ENCODE data around the gene BLM.
"Not testable (repeated sequence)": the region's sequence is repeated elsewhere in the genome, so short reads cannot be mapped to it uniquely, and the experiment has no call there.

BLM gene

DNA sequence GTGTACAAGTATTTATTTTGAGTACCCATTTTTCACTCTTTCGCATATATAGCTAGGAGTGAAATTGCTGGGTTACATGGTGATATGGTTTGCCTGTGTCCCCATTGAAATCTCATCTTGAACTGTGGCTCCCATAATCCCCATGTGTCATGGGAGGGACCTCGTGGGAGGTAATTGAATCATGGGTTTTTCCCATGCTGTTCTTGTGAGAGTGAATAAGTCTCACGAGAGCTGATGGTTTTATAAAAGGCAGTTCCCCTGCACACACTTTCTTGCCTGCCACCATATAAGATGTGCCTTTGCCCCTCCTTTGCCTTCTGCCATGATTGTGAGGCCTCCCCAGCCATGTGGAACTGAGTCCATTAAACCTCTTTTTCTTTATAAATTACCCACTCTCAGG is 23.4 kb downstream of the BLM start:
- not testable (repeated sequence) for DNase-seq (ENCODE audit: low spot score)

DNA sequence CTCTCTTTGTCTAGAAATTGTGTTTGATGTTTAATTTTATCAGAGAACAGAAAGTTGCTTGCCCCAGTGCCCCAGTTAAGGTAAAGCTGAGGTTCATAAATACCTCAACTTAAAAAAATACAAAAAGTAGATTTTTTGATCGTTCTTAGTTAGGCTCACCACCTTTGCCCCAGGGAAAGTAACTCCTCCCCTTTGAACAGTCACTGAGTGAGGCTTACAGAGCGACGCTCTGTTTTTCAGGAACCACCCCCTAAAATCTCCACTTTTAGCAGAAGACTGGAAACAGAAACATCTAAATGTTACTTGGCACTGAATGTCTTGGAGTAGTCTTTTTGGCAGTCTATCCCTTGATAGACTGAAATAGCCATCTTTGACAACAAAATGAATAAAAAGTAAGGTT is 24.9 kb downstream of the BLM start:
- DNase-seq (ENCODE audit: low spot score) = no peak

DNA sequence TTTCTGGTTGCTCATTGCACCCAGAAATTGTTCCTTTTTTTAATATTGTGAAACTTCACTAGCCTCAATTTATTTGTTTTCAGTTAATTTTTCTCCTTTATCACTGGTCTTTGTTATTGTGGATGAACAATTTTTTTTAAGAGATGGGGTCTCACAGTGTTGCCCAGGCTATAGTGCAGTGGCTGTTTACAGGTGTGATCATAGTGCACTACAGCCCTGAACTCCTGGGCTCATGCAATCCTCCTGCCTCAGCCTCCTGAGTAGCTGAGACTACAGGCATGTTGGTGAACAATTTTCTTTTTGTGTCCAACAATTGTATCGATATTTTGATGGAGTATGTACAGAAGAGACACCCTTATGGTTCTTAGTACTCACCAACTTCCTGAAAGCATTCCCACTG is 26.3 kb downstream of the BLM start:
- DNase-seq (ENCODE audit: low spot score) = no peak

DNA sequence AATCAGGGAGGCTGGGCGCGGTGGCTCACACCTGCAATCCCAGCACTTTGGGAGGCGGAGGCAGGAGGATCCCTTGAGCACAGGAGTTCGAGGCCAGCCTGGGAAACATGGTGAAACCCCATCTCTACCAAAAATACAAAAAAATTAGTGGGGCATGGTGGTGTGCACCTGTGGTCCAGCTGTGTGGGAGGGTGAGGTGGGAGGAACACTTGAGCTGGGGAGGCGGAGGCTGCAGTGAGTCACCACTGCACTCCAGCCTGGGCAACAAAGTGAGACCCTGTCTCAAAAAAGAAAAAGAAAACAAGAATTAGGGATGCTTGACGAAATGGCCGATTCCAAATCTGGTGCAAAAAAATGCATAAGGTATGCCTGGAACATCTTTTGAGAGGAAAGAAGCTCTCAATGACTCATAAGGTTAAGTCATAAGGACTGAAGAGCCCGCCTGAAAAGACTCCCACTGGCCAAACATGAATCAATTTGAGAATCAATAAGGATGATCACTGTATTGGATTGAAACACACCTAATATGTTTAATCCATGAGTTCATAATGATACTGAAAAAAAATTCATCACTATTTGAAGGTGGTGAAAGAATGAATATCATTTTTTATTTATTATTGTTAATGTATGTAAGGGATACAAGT is 27.7 kb downstream of the BLM start:
- DNase-seq (ENCODE audit: low spot score) = no peak

DNA sequence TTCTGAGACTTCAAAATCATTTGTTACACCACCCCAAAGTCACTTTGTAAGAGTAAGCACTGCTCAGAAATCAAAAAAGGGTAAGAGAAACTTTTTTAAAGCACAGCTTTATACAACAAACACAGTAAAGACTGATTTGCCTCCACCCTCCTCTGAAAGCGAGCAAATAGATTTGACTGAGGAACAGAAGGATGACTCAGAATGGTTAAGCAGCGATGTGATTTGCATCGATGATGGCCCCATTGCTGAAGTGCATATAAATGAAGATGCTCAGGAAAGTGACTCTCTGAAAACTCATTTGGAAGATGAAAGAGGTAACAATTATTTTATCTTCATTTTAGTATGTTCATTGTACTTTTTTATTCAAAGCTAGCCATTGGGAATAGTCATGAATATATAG is 32.6 kb downstream of the BLM start:
- no peak for DNase-seq (ENCODE audit: low spot score)

DNA sequence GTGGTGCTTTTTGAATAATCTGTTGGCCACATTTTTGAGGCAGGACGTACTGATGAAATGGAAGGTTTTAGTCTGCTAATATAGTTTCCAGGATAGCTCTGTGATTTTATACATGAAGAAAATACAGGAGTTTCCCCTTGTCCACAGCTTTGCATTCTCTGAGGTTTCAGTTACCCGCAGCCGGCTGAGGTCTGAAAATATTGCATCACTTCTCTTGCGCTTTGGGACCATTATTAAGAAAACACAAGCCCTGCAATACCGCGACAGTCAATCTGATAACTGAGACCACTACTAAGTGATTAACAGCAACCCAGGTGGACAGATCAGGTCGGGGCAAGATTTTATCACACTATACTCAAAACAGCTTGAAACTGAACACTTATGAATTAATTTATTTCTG is 33.0 kb downstream of the BLM start:
- DNase-seq (ENCODE audit: low spot score) = no peak

DNA sequence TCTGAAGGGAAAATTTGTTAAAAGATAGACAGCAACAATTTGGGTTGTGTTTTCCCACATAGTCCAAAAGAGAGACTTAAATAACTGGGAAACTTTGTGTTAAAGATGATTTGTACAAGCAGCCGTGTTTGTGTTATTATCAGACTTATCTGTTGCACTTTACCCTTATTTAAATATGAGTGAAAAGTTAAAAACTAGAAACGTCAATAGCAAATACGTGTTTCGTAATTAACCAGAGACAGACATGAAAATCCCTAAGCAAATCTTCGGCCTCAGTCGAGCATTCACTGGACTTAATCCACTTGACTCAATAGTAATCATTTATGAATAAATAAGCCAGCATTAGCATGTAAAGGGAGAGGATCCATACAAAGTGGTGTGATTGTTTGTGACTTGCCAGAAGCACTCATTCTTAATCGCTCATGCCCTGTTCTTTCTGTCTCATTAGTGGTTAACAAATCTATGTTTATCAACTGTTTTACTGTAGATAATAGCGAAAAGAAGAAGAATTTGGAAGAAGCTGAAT is 34.2 kb downstream of the BLM start:
- no peak for DNase-seq (ENCODE audit: low spot score)

DNA sequence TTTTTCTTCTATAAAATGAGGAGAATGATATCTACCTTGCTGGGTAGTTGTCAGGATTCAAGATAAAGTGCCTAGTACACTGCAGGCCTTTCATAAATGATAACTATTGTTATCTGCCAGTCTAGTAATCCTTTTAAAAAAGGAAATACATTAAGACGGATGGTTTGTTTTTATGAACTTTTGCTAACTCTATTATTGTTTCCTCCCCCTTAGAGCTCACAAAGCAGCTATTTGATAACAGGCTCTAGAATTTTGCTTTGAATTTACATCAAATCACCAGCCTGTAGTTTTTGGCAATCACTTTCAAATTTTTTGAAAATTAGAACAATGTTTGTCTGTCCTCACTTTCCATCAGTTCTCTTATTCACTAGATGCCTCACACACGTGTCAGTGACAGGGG is 39.8 kb downstream of the BLM start:
- DNase-seq (ENCODE audit: low spot score) = no peak

DNA sequence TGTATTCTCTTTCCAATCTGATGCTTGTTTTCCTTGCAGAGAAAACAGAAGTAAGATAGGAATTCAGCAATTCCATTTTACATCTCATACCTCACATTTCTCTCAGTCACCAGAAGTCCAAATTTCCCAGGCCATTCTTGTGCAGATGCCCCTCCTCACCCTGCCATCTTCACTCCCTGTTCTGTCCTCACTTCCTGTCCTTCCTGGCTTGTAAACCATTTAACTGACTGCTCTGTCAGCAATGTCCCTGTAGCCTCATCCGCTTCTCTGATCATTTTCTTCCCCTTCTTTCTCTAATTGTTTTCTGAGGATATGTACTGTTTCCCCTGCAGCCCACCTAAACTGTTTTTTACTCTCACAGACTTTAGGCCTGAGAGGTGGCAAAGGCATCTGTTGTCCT is 40.3 kb downstream of the BLM start:
- no peak for DNase-seq (ENCODE audit: low spot score)

DNA sequence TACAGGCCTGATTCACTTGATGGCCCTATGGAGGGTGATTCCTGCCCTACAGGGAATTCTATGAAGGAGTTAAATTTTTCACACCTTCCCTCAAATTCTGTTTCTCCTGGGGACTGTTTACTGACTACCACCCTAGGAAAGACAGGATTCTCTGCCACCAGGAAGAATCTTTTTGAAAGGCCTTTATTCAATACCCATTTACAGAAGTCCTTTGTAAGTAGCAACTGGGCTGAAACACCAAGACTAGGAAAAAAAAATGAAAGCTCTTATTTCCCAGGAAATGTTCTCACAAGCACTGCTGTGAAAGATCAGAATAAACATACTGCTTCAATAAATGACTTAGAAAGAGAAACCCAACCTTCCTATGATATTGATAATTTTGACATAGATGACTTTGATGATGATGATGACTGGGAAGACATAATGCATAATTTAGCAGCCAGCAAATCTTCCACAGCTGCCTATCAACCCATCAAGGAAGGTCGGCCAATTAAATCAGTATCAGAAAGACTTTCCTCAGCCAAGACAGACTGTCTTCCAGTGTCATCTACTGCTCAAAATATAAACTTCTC is 43.6 kb downstream of the BLM start:
- DNase-seq (ENCODE audit: low spot score) = no peak

DNA sequence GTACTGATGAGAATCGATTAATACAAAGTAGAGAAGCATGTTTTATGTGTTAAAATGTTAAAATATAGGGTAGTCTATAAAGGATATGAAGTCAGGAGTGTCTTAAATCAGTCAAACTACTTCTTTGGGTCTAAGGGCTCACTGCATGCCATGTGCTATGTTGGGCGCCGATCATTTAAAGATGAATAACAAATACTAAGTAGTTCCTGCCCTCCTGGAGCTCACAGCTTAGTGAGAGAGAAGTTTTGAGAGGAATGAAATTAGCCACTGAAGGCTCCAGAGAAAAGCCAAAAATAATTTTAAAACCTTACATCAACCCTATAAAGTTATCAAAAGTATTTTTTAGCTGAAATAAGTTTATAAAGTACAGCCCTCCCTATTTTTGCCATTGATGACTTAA is 44.5 kb downstream of the BLM start:
- DNase-seq (ENCODE audit: low spot score) = no peak

DNA sequence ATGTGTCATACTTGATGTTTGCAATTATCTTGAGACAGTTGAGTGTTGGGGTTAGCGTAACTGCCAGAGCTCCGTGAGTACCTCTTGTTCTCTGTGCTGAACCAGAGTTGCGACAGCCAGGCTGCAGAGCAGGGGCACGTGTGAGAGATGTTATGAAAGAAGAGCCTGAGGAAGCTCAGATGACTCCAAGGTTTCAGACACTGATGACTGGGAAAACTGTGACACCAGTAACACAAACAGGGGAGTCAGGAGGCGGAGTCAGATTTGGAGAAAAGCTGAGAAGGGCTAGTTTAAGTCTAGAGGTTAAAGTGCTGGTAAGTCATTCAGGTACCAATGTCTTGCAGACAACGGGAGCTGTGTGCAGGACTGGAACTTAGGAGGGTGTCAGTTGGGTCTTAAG is 45.0 kb downstream of the BLM start:
- no peak for DNase-seq (ENCODE audit: low spot score)

DNA sequence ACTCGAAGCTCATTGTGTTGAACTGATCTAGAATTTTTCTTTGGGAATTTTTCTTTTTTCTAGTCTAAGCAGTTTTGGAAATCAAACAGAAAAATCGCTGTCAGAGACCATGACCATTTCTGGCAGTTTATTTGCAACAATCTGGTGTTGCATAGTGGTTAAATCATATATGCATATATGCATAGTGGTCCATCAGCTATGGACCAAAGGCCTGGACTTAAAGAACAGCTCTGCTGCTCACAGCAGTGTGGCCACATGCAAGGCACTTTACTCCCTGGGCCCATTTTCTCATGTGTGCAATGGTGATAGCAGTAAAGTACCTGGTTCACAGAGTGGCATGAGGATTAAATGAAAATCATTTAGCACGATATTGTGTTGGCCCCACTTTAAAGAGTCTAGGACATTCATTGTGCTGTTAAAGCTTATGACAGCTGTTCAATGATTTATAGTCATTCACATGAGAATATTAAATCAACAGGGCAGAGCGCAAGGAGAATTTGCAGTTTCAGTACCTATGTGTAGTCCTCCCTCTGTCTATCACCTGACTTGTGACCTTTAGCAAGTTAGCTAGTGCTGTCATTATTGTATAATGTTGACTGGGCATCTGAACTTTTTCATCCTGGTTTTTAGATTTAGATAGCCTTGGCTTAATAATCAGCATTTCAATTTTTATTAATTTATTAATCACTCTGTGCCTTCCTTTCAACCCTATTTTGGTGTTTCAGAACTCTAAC is 46.4 kb downstream of the BLM start:
- DNase-seq (ENCODE audit: low spot score) = no peak

DNA sequence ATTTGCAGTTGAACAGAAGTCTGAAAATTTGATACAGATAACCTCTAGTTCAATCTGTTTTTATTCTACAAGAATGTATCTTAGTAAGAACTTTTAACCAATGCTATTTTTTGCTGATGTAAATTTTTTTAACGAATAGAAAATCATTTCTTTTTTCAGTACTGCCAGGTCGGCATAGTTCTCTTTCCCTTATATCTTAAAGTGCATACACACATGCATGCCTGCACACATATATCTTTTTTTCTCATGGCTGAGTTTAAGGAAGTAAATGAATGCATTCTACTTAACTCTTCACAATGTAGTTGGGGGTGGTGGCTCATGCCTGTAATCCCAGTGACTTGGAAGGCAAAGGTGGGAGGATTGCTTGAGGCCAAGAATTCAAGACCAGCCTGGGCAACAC is 48.4 kb downstream of the BLM start:
- no peak for DNase-seq (ENCODE audit: low spot score)

DNA sequence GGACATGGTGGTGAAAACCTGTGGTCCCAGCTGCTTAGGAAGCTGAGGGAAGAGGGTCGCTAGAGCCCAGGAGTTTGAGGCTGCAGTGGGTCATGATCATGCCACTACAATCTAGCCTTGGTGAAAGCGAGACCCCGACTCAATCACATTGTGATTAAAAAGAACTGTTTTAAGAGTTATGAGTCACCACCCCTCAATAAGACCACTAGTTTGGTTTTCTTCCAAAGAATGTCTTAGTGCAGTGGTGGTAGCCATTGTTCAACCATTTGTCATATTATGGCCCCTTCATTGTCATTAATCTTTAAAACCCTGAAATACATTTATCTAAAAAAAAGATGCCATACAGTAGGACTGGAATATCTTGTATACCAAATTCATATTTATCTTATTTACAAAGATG is 48.8 kb downstream of the BLM start:
- DNase-seq (ENCODE audit: low spot score) = no peak

DNA sequence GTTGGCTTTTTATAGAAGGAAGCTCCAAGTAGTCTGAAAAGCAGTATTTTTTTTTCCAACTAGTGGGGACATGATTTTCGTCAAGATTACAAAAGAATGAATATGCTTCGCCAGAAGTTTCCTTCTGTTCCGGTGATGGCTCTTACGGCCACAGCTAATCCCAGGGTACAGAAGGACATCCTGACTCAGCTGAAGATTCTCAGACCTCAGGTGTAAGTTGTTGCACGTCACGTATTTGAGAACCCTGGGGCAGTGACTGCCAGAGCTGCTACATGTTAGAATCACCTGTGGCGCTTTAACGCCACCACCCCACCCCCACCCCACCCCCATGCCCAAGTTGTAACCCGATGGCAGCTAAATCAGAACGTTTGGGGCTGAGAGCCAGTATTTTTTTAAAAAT is 52.2 kb downstream of the BLM start:
- DNase-seq (ENCODE audit: low spot score) = no peak

DNA sequence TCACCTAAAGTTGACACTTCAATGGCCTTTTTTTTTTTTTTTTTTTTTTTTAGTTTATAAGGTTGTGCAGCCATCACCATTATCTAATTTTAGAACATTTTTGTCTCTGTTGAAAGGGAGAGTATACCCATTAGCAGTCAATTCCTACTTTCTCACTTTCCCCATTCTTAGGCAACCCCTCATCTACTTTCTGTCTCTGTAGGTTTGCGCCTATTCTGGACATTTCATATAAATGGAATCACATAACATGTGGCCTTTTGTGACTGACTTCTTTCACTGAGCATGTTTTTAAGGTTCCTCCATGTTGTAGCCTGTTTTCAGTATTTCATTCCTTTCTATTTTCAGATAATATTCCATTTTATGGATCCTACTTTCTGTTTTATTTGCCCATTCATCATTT is 56.3 kb downstream of the BLM start:
- no peak for DNase-seq (ENCODE audit: low spot score)

DNA sequence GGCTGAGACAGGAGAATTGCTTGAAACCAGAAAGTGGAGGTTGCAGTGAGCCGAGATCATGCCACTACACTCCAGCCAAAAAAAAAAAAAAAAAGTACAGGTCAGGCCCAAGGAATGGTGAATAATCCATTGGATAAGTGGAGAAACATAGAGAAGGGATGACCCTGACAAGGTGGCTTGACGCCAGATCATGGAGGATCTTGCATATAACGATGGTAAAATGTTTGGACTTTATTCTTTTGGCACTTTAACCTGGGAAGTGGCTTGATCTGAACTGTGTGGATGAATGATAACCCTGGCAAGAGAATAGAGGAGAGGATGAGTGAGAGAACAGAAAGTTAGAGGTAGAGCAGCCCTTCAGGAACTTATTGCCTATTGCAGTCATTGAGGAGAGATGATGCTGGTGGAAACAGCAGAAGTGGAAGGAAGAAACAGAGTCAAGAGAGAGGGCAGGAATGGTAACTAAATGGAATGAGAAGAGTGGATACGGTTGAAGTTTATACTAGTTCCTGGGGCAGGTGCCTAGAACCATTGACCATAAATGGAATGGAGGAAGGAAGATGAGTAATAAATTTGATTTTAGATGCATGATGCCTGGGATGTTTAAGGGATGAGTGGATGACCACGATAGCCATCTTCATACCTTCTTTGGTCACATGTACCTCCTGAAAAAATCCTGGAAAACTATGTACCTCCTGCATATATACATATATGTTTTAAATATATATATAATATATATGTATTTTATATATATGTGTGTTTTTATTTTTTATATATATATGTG is 57.8 kb downstream of the BLM start:
- peak; percentile 96 for DNase-seq (ENCODE audit: low spot score)

DNA sequence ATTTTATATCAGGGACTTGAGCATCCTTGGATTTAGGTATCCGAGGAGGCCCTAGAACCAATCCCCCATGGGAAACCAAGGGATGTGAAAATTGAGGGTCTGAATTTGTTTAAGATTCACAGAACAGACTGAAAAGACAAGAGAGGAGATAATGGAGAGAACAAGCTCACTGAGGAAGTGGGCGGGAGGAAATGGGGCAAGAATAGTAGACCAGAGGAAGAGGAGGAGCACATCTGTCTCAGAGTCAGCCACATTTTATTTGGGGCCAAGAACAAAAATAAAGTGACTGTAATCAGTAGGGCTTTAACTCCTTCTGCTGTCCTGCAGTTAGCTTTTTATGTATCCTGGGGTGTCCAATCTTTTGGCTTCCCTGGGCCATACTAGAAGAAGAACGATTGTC is 63.8 kb downstream of the BLM start:
- DNase-seq (ENCODE audit: low spot score) = no peak

DNA sequence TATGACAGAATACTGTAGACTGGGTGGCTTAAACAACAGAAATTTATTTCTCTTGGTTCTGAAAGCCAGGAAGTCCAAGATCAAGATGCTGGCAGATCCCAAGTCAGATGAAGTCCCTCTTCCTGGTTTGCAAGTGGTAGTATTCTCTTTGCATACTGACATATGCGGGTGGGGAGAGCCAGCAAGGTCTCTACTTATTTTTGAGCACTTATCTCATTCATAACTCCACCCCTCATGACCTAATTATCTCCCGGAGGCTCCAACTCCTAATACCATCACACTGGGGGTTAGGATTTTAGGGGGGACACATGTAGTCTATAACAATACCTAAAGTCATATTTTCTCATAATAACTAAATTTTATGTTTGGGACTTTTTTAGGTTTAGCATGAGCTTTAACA is 65.3 kb downstream of the BLM start:
- DNase-seq (ENCODE audit: low spot score) = no peak

DNA sequence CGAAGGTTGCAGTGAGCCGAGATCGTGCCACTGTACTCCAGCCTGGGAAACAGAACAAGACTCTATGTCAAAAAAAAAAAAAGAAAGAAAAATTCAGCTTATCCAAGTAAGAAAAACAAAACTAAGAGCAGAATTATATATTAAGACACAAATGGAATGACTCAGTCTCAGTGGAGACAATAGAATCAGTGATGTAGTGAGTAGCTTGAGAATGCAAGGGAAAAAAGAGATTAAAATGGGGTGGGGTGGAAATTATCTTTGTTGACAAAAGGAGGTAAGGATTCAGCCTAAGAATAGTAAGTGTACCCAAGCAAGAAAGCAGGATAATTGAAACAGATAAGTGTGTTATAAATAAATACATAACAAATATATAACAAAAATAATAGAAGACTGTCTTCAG is 70.7 kb downstream of the BLM start:
- DNase-seq (ENCODE audit: low spot score) = no peak

DNA sequence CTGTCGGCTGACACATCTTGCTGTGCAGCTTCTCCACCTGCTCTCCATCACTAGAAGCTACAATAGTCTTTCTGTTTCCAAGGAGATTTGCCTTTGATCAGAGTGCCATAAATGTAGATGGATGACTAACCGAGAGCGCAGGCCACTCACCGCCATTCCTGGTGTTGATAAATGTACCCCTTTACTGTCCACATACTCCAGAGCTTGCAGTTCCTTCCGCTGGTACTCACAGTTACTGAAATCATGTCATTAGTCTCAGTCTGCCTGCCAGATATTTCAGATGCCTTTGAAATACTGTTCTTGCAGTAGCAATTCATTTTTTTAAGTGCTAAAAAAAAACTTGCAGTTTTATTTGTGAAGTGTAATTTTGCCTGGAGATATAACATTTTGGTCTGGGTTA is 72.3 kb downstream of the BLM start:
- no peak for DNase-seq (ENCODE audit: low spot score)

DNA sequence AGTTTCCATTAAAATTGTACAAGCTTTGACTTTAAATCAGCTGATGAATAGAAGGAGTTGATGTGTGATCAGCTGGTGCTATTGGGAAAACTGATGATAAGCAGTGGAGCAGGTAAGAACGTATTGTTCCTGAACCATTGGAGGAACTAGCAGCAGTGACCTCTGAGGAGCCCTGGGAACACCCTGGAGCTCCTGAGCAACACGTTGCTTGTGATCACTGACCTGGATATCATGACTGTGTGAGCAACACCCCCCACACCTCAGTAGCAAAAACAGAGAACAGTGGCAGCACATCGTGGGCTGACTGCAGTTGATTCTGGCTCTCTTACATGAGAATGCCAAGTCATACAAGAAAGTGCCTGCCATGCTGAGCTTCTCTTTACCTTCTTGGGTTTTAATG is 72.9 kb downstream of the BLM start:
- DNase-seq (ENCODE audit: low spot score) = peak; percentile 58

Measured in kidney tubule cell (primary cell).